ENCODE measurements around the gene CKAP2L.

CKAP2L gene

GRCh38 chr2:112793449-112793978 is 29.1 kb upstream of the CKAP2L start:
- DNase-seq: no peak

DNA sequence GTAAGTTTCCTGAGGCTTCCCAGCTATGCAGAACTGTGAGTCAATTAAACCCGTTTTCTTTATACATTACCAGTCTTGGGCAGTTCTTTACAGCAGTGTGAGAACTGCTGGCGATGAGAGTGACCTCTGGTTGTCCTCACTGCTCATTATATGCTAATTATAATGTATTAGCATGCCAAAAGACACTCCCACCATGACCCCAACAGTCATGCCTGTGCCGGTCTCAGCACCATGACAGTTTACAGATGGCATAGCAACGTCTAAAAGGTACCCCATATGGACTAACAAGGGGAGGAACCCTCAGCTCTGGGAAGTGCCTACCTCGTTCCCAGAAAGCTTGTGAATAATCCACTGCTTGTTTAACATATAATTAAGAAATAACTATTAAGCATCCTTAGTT is 28.0 kb upstream of the CKAP2L start:
- DNase-seq: no peak

DNA sequence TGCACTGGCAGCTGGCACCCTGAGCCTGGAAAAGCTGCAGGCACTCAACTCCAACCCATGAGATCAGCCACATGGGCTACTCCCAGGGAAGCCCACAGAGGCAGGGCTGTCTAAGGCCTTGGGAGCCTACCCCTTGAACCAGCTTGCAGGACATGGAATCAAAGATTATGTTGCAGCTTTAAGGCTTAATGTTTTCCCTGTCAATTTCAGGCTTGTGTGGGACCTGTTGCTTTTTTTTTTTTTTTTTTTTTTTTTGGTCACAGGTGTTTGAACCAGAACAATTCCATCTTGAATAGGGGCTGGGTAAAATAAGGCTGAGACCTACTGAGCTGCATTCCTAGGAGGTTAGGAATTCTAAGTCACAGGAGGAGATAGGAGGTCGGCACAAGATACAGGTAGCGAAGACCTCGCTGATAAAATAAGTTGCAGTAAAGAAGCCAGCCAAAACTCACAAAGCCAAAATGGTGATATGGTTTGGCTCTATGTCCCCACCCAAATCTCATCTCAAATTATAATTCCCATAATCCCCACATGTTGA is 27.4 kb upstream of the CKAP2L start:
- DNase-seq: no peak

GRCh38 chr2:112791019-112791418 is 26.6 kb upstream of the CKAP2L start:
- no peak for DNase-seq

GRCh38 chr2:112790305-112790704 is 25.9 kb upstream of the CKAP2L start:
- no peak for DNase-seq

GRCh38 chr2:112789186-112789585 is 24.8 kb upstream of the CKAP2L start:
- no peak for DNase-seq

DNA sequence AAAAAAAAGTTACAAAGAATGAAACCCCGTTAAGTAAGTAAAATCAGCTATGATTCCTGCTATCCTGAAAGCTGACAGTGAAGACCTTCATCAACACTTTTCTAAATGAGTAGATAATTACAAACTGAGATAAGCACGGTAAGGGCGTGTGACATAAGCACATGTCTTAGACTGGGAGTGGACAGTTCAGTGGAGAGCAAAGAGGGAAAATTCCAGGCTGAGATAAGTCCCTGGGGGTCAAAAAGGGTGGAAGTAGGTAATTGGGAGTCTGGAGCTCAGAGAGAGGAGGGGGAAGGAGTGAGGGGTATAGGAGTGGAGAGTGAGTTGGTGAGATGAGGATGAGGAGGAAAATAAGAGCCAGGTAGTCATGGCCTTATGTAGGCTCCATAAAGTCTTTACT is 24.2 kb upstream of the CKAP2L start:
- no peak for DNase-seq

DNA sequence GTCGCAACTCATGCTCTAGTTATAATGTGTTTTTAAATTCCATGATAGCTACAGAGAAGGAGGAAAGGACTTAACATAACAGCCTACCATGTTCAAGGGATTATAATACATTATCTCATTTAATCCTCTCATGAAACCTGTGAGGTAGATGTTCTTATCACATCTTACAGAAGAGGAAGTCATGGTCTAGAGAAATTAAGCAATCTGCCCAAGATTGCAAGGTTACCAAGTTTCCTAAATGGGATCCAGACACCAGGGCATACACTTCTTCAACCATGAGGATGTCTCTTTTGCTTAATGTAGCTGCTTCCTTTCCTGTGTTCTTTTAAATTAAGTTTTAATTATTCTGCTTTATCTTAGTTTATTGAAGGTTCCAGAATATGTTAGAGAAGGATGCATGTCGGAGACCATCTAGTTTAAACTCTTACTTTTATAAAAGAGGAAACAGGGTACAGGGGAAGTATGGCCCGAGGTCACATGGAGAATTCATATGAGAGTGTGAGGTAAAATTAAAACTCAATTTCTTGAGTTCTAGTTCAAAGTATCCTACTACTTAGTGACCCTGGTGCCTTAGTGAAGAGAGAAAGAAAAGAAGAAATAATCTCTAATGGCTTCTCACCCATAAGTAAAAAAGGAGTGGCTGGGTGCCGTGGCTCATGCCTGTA is 23.5 kb upstream of the CKAP2L start:
- DNase-seq: no peak

- DNase-seq: no peak
Observed at GRCh38 chr2:112787294-112787693, 22.9 kb upstream of the CKAP2L start.

- no peak for DNase-seq
Observed at GRCh38 chr2:112784199-112785189, 20.1 kb upstream of the CKAP2L start, which contains the start of gene IL1A. Gene IL1A (minus strand): TSS chr2:112784493. CDS start chr2:112783770, 723 bp downstream.

DNA sequence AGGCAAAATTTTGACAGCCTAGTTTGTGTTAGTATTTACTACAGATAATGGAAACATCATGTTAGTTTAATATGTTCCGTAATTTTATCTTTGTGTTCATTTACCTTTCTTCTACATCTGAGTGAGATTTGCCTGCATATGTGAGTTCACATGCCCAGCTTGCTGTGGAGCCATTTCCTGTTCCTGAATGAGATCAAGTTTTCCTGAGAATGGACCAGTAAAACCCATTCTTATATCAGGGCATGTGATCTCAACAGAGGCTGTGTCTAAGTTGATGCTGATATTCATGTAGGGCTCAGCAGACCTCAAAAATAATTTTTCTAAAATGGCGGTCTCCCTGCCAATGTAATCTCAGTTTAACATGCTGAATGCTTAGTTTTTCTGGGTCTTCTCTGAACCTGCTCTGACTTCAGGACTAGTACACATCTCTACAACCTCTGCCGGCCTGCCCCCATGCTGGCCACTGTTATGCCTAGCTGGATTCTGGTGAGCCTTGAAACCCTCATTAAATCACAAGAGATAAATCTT is 18.8 kb upstream of the CKAP2L start:
- no peak for DNase-seq

GRCh38 chr2:112782234-112782799 is 17.9 kb upstream of the CKAP2L start:
- DNase-seq: no peak

GRCh38 chr2:112779598-112779997 is 15.2 kb upstream of the CKAP2L start:
- DNase-seq: no peak

- DNase-seq: no peak
Observed at GRCh38 chr2:112777036-112777435, 12.6 kb upstream of the CKAP2L start.

DNA sequence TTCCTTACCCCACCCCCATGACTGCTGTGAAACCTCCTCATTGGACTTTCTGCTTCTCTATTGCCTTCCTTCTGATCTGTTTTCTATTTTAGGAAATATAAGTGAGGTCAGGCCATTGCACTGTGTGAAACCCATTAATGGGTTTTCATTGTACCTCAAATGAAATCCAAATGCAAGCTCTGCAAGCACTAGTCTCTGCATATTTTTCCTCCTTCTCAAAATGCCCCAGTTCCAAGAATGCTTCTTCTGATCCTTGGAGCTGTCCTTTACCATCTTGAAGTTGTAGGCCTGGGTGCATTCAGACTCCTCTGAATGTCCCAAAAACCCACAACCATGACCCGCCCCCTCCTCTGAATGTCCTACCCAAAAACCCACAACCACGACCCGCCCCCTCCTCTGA is 11.7 kb upstream of the CKAP2L start:
- DNase-seq: no peak

DNA sequence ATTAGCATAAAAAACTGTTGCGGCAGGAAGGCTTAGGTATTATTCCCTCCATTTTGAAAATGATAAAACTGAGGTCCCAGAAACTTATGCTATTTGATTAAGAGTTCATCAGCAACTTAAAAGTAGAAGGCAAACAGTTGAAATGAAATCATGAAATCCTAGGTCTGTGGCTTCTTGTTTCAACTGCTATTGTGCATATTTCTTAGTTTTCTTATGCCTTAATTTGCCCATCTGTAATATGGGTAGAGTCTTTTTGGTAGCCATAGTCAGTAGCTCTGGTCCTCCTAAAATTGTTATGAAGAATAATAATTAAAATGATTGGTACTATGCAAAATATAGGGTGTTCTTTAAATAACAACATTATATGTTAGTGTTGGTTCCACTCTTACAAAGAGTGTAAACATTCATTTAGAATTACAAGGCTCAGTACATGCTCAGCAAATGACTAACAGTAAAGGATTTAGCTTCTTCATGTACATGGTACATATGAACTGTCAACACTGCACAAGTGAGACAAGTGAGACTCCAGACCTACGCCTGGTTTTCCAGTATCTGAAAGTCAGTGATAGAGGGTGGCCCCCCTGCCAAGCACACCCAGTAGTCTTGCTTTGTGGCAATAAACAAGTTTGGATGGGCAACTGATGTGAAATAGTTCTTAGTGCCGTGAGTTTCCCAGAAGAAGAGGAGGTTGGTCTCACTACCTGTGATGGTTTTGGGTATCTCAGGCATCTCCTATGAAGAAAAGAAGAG is 10.3 kb upstream of the CKAP2L start:
- no peak for DNase-seq

- DNase-seq: no peak
Observed at GRCh38 chr2:112773556-112773955, 9.1 kb upstream of the CKAP2L start.

DNA sequence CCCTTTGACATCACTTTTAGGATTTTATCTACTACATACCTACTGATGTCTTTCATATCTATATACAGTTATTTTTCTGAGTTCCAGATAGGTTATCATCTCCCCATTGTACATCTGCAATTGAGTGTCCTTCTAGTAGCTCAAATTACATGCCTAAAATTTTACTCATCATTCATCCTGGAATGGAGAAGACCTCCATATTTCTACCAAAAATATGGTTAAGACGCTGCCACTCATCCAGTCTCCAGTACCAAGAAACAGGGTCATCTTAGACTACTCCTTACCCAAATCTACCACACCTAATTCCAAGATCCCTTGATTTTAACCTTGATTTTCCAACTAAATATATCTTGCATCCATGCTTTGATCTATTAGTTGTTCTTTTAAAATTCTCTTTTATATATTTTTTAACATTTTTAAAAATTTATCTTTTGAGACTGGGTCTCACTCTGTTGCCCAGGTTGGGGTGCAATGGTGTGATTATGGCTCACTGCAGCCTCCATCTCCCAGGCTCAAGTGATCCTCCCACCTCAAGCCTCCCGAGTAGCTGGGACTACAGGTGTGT is 8.6 kb upstream of the CKAP2L start:
- no peak for DNase-seq

- no peak for DNase-seq
Observed at GRCh38 chr2:112772322-112772721, 7.9 kb upstream of the CKAP2L start.

GRCh38 chr2:112768432-112768831 is 4.0 kb upstream of the CKAP2L start:
- no peak for DNase-seq

DNA sequence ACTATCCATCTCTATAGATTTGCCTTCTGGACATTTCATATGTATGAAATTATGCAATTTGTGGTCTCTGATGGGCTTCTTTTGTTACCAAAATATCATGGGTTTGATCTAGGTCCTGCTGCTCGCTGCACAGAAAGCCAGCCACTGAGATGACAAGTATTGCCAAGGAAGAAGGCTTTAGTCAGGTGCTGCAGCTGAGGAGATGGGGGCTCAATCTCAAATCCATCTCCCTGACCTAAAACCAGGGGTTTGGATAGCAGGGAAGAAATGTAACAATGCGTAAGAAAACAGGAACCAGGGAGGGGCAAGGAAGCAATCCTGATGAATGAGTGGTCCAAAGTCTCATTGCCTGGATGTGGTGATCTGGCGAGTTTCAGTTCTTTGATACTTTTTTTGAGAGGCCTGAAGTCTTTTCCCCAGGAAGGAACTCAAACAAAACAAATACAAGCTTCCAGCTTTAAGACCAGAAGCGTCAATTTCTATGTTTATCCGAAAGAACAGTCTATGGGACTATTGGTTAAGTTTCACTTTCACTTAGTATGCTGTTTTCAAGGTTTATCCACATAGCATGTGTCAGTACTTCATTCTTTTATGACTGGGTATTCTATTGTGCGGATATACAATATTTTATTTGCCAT is 3.4 kb upstream of the CKAP2L start:
- no peak for DNase-seq

All from right kidney (tissue), 1 donor.